ENCODE results near the gene MRPL49.

DNA sequence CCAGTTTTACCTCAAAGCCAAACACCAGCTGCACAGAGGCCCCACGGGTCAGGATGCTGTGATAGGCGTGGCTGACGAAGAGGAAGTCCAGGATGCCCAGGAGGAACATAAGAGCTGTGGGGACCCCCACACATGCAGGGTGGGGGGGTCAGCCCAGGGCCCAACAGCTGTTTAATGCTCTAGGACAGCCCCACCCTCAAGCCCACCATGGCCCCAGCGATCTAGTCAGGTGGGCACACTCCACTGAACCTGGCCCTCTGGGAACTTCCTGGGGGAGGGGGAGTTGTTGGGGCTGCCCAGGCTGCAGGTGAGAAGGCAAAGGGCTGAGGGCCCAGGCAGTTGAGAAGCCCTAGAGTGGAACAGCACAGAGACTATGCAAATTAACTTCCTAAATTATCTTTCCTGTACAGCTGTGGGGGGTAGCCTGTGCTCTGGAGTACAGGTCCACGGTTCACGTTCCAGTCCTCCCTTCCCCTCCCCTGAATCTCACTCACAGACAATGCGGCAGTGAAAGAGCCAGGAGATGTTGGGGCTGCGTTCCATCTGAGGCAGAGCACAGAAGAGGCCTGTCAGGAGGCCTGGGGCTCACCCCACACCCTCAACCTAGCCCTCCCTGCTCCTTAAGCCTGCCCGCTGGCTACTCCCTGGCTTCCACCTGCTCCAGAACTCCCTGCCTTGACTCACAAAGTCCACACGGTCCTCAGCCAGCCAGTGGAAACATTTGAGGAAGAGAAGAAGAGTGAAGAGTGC lies 10.3 kb downstream of the MRPL49 start:
- TF ChIP-seq ELF4 (IDR thresholded peaks at IDR 0.05): no peak
- no peak for TF ChIP-seq ZNF384 (IDR thresholded peaks at IDR 0.05)
- no peak for TF ChIP-seq HDGF (IDR thresholded peaks at IDR 0.05; ENCODE audit: borderline replicate concordance)
- TF ChIP-seq SUZ12 (IDR thresholded peaks at IDR 0.05): no peak
